Liver (tissue), 9 donors: ENCODE data around the gene C15orf39. TPM values are rescaled to one million over a fixed set of nuclear protein-coding genes. Genes with fewer than 3 reads are reported as not detected.

ENCODE experiments used
- DNase-seq: peaks from one replicate; pipeline ENCODE4 v3.0.0-alpha.2; 2017; ENCODE audit warnings: low spot score
- H3K27ac ChIP-seq, 2 donors: one replicate each; pipeline ENCODE4 v1.7.0; 2013; ENCODE audit warnings: inconsistent platforms in 2 of 2, low read length in 2 of 2, control low read depth in 1 of 2, low read depth in 1 of 2, mild to moderate bottlenecking in 1 of 2
- H3K27me3 ChIP-seq, 4 donors: one replicate each; pipeline versions ENCODE4 v1.6.1 to v1.7.0; 2013; ENCODE audit warnings: low read length in 3 of 4, inconsistent platforms in 1 of 4, mild to moderate bottlenecking in 1 of 4, moderate library complexity in 1 of 4; ENCODE audit not compliant: control insufficient read depth in 4 of 4, insufficient read depth in 4 of 4
- H3K36me3 ChIP-seq, 4 donors: one replicate each; pipeline versions ENCODE4 v1.6.1 to v1.7.0; 2013; ENCODE audit warnings: low read length in 3 of 4, mild to moderate bottlenecking in 3 of 4, low read depth in 1 of 4, moderate library complexity in 1 of 4; ENCODE audit not compliant: control insufficient read depth in 4 of 4, insufficient read depth in 3 of 4
- H3K4me1 ChIP-seq, 4 donors: one replicate each; pipeline versions ENCODE4 v1.6.1 to v1.7.0; 2013; ENCODE audit warnings: low read length in 3 of 4, mild to moderate bottlenecking in 3 of 4, moderate library complexity in 1 of 4; ENCODE audit not compliant: control insufficient read depth in 4 of 4, insufficient read depth in 4 of 4
- H3K4me3 ChIP-seq, 3 donors: one replicate each; pipeline versions ENCODE4 v1.6.1 to v1.7.0; 2013; ENCODE audit warnings: low read length in 3 of 3, control low read depth in 1 of 3, low read depth in 1 of 3, mild to moderate bottlenecking in 1 of 3
- H3K9ac ChIP-seq, 2 donors: one replicate each; pipeline ENCODE4 v1.7.0; 2013; ENCODE audit warnings: low read length in 2 of 2, mild to moderate bottlenecking in 2 of 2, moderate library complexity in 2 of 2, control low read depth in 1 of 2, low read depth in 1 of 2
- H3K9me3 ChIP-seq, 4 donors: one replicate each; pipeline versions ENCODE4 v1.6.1 to v1.7.0; 2013; ENCODE audit warnings: low read length in 3 of 4; ENCODE audit not compliant: control insufficient read depth in 4 of 4
- ATF3 ChIP-seq: IDR thresholded peaks from 2 replicates; pipeline ENCODE4 v1.6.1; 2016; ENCODE audit warnings: antibody characterized with exemption
- EGR1 ChIP-seq, 2 donors: IDR thresholded peaks; 2 replicates each; pipeline ENCODE4 v1.6.1; 2016 to 2018; ENCODE audit warnings: antibody characterized with exemption in 2 of 2, low read depth in 2 of 2
- FOXA2 ChIP-seq: IDR thresholded peaks from 2 replicates; pipeline ENCODE4 v1.6.1; 2016; ENCODE audit warnings: antibody characterized with exemption
- GABPA ChIP-seq, 2 donors: IDR thresholded peaks in 1 of 2; conservative IDR thresholded peaks in 1 of 2; 2 replicates each; pipeline ENCODE4 v1.6.1; 2016; ENCODE audit warnings: antibody characterized with exemption in 2 of 2, mild to moderate bottlenecking in 1 of 2, moderate library complexity in 1 of 2
- HNF4A ChIP-seq, 2 donors: conservative IDR thresholded peaks; 2 replicates each; pipeline ENCODE4 v1.6.1; 2016; ENCODE audit warnings: antibody characterized with exemption in 2 of 2, mild to moderate bottlenecking in 2 of 2
- HNF4G ChIP-seq: IDR thresholded peaks from 2 replicates; pipeline ENCODE4 v1.6.1; 2016; ENCODE audit warnings: antibody characterized with exemption
- MAX ChIP-seq: IDR thresholded peaks from 2 replicates; pipeline ENCODE4 v1.6.1; 2016; ENCODE audit warnings: antibody characterized with exemption
- NR2F2 ChIP-seq: IDR thresholded peaks from 2 replicates; pipeline ENCODE4 v1.6.1; 2016; ENCODE audit warnings: antibody characterized with exemption
- REST ChIP-seq: IDR thresholded peaks from 2 replicates; pipeline ENCODE4 v1.6.1; 2016; ENCODE audit warnings: antibody characterized with exemption, mild to moderate bottlenecking
- RXRA ChIP-seq, 2 donors: IDR thresholded peaks; 2 replicates each; pipeline ENCODE4 v1.6.1; 2017 to 2018; ENCODE audit warnings: antibody characterized with exemption in 2 of 2, mild to moderate bottlenecking in 1 of 2
- SP1 ChIP-seq: IDR thresholded peaks from 2 replicates; pipeline ENCODE4 v1.6.1; 2018; ENCODE audit warnings: antibody characterized with exemption, mild to moderate bottlenecking
- TAF1 ChIP-seq: conservative IDR thresholded peaks from 2 replicates; pipeline ENCODE4 v1.6.1; 2016; ENCODE audit warnings: antibody characterized with exemption, mild to moderate bottlenecking
- YY1 ChIP-seq: IDR thresholded peaks from 2 replicates; pipeline ENCODE4 v1.6.1; 2016; ENCODE audit warnings: antibody characterized with exemption, mild to moderate bottlenecking
- WGBS: extraction: QIAGEN DNeasy Blood & Tissue Kit; methylation state at CpG from one replicate; pipeline ENCODE4 v1.1.7; 2013; 5-methylcytosine and 5-hydroxymethylcytosine counted together
- polyA plus RNA-seq, 2 donors: library from polyadenylated mRNA; stranded (reverse) in 1 of 2; unstranded in 1 of 2; fragments of 200-250 nt in 1 of 2; fragments of >200 nt in 1 of 2; fragmentation: Nextera tagmentation in 1 of 2; extraction: Ambion mirVana in 1 of 2; gene quantifications; one replicate each; pipeline versions ENCODE4 v1.2.1 to v1.2.3, GENCODE V29; 2013 to 2015
- total RNA-seq, 2 donors: library from RNA; depleted of rRNA; stranded (reverse); fragments of >200 nt; gene quantifications; one replicate each; pipeline ENCODE4 v1.2.3, GENCODE V29; 2014
- TF ChIP-seq, protein P1 (sequence below): IDR thresholded peaks from 2 replicates; pipeline ENCODE4 v1.6.1; 2016; ENCODE audit warnings: antibody characterized with exemption
- TF ChIP-seq, protein P2 (sequence below): fragments of 150-350 bp; IDR thresholded peaks from 2 replicates; pipeline ENCODE4 v1.5.1; 2017; ENCODE audit warnings: improper control_type of control experiment, low read depth, low read length; ENCODE audit not compliant: missing input control
- donor health status: healthy.
- donor health status: healthy.
- donor health status: healthy.
- donor health status: healthy.
- donor health status: healthy.

The C15orf39 gene
- total and polyA plus RNA-seq, 4 donors, result 1.2 to 4.0 (median 3.0) TPM

- WGBS, result 82% methylated on average over 2 of the region's 2 CpGs
- no peaks in the 10 kb centered on the region for H3K27me3 ChIP-seq
- H3K36me3 ChIP-seq, result no peaks in the 10 kb centered on the region
- H3K4me3 ChIP-seq, result no peak overlapping the region
- no peak for TF ChIP-seq ATF3
- no peak for TF ChIP-seq HNF4G
- no peak for TF ChIP-seq MAX
- no peak for TF ChIP-seq EGR1 (IDR thresholded peaks at IDR 0.05; ENCODE audit: low read depth in 2 of 2)
- TF ChIP-seq HNF4A (conservative IDR thresholded peaks at IDR 0.05), result no peak
- TF ChIP-seq YY1, result no peak
- TF ChIP-seq REST, result no peak
- no peak for TF ChIP-seq NR2F2
- no peak overlapping the region for H3K9ac ChIP-seq
- no peaks in the 10 kb centered on the region for H3K9me3 ChIP-seq
- H3K4me1 ChIP-seq, result peaks cover 3 to 29% (median 15%) of the 10 kb centered on the region in 4 donors
- no peak overlapping the region for H3K27ac ChIP-seq
- no peak for DNase-seq
Observed at GRCh38 chr15:75199357-75199940, 2.2 kb upstream of the C15orf39 start.

- no peak overlapping the region for H3K4me3 ChIP-seq
- no peak overlapping the region for H3K27ac ChIP-seq
- H3K4me1 ChIP-seq, result peaks cover 3 to 38% (median 21%) of the 10 kb centered on the region in 4 donors
- 70% methylated on average over 11 of the region's 11 CpGs for WGBS
- H3K36me3 ChIP-seq, result no peaks in the 10 kb centered on the region
- no peaks in the 10 kb centered on the region for H3K27me3 ChIP-seq
- no peak for DNase-seq
- no peak overlapping the region for H3K9ac ChIP-seq
- no peaks in the 10 kb centered on the region for H3K9me3 ChIP-seq
- no peak for TF ChIP-seq EGR1 (IDR thresholded peaks at IDR 0.05; ENCODE audit: low read depth in 2 of 2)
- no peak for TF ChIP-seq RXRA (IDR thresholded peaks at IDR 0.05)
- TF ChIP-seq GABPA (IDR thresholded peaks at IDR 0.05 in 1 of 2, conservative IDR thresholded peaks at IDR 0.05 in 1 of 2), result no peak
- TF ChIP-seq TAF1, result no peak
- no peak for TF ChIP-seq HNF4A (conservative IDR thresholded peaks at IDR 0.05)
- TF ChIP-seq ATF3, result no peak
- TF ChIP-seq YY1, result no peak
- TF ChIP-seq, protein P1, sequence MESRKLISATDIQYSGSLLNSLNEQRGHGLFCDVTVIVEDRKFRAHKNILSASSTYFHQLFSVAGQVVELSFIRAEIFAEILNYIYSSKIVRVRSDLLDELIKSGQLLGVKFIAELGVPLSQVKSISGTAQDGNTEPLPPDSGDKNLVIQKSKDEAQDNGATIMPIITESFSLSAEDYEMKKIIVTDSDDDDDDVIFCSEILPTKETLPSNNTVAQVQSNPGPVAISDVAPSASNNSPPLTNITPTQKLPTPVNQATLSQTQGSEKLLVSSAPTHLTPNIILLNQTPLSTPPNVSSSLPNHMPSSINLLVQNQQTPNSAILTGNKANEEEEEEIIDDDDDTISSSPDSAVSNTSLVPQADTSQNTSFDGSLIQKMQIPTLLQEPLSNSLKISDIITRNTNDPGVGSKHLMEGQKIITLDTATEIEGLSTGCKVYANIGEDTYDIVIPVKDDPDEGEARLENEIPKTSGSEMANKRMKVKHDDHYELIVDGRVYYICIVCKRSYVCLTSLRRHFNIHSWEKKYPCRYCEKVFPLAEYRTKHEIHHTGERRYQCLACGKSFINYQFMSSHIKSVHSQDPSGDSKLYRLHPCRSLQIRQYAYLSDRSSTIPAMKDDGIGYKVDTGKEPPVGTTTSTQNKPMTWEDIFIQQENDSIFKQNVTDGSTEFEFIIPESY, result no peak
- no peak for TF ChIP-seq SP1
- TF ChIP-seq, protein P2, sequence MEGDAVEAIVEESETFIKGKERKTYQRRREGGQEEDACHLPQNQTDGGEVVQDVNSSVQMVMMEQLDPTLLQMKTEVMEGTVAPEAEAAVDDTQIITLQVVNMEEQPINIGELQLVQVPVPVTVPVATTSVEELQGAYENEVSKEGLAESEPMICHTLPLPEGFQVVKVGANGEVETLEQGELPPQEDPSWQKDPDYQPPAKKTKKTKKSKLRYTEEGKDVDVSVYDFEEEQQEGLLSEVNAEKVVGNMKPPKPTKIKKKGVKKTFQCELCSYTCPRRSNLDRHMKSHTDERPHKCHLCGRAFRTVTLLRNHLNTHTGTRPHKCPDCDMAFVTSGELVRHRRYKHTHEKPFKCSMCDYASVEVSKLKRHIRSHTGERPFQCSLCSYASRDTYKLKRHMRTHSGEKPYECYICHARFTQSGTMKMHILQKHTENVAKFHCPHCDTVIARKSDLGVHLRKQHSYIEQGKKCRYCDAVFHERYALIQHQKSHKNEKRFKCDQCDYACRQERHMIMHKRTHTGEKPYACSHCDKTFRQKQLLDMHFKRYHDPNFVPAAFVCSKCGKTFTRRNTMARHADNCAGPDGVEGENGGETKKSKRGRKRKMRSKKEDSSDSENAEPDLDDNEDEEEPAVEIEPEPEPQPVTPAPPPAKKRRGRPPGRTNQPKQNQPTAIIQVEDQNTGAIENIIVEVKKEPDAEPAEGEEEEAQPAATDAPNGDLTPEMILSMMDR, result no peak
- TF ChIP-seq NR2F2, result no peak
- no peak for TF ChIP-seq REST
- no peak for TF ChIP-seq MAX
- no peak for TF ChIP-seq FOXA2
- no peak for TF ChIP-seq HNF4G
Observed at GRCh38 chr15:75200391-75200764, 1.3 kb upstream of the C15orf39 start.
